Hypothalamus (tissue), 51 donors: ENCODE data around the gene PVALEF.
A peak's percentile ranks its signal among the peaks of the same experiment; 100 is the strongest.
"Not testable (repeated sequence)": the region's sequence is repeated elsewhere in the genome, so short reads cannot be mapped to it uniquely, and the experiment has no call there.

Experiments
- DNase-seq, 51 donors: peaks; one replicate each; lab custom pipeline; 2025; lab: John Stamatoyannopoulos, UW

PVALEF gene

GRCh38 chr17:81207610-81208581 is 42.6 kb downstream of the PVALEF start:
- no peak for DNase-seq

- DNase-seq = no peak
These were observed 43.3 kb downstream of the PVALEF start for GRCh38 chr17:81208651-81209050.

DNA sequence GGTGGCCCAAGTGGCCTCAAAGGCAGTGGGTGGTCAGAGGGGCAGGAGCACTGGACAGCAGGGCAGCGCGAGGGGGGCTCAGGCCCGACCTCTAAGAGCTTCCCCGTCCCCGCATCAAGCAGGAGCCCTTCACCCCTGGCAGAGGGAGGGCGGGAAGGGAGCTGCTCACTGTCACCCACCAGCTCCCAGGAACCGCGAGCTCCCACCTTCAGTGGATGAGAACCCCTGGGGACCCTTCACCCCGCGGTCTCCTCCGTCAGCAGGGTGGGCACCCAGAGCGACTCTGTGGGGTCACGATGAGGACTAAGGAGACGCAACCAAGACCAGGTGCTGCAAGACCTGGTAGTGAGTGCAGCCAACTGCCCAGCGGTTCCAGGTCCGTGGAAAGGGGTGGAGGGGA is 43.8 kb downstream of the PVALEF start:
- no peak for DNase-seq

- no peak for DNase-seq
These were observed 45.2 kb downstream of the PVALEF start for GRCh38 chr17:81210466-81210865.

DNA sequence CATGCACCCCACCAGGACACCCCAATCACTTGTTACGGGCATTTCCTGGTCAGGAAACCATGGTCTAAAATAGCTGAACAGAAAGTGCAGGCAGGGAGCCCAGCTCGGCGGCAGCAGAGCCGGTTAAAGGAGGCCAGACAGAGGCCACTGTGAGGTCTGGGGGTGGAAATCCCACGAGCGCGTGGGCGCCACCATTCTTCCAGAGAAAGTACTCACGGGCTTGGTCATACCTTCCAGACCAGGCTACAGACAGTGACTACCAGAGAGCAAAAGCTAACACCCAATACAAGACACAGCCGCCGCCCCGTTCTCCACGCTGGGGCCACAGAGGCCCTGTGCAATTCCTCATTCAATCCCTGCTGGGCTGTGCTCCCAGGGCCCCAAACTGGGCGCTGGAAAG is 45.6 kb downstream of the PVALEF start:
- DNase-seq = no peak

DNA sequence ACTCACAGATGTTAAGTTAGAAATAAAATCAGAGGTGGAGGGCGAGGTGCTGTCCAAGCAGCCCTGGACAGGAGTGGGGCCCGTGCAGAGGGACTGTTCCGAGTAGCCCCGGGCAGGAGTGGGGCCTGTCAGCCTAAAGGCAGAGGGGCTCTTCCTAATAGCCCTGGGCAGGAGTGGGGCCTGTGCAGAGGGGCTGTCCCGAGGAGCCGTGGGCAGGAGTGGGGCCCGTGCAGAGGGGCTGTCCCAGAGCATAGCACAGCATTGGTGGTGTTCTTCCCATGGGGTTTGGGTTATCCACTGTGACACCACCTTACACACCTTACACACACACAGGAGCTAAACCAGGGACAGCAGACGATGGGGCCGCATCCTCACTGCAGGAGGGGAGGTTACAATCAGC is 47.1 kb downstream of the PVALEF start:
- DNase-seq = no peak

DNA sequence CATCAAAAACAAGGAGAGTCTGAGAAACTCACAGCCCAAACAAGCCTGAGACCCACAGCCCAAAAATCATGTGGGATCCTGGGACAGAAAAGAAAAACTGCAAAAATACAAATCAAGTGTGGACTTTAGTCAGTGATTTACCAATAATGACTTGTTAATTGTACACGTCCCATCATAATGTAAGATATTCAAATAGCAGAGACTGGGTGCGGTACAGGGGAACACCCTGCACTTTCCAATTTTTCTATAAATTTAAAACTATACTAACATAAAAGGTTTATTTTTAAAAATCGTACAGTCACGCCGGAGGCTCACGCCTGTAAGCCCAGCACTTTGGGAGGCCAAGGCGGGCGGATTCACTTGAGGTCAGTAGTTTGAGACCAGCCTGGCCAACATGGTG is 48.7 kb downstream of the PVALEF start:
- no peak for DNase-seq

GRCh38 chr17:81217491-81217890 is 52.2 kb downstream of the PVALEF start:
- DNase-seq = no peak

DNA sequence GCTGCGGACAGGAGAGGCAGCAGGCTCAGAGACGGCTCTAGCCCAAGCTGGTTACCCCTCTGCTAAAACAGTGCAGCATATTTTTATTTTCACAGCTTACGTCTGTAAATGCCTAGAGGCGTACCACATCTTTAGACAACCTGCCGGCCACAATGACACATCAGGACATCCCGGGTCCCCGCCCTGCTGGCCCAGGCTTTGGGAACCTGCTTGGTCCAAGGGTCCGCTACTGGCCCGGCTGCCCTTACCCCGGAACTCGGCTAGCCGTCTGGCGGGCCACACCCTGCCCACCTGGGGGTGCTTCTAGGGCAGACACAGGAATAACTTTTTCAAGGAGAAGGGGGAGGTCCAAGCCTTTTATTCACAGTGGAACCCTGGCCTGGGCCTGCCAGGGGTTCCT is 53.2 kb downstream of the PVALEF start:
- DNase-seq = no peak

- no peak for DNase-seq
These were observed 53.7 kb downstream of the PVALEF start for GRCh38 chr17:81218991-81219390.

GRCh38 chr17:81219476-81220180 is 54.3 kb downstream of the PVALEF start:
- DNase-seq = no peak

GRCh38 chr17:81221371-81221841 is 56.1 kb downstream of the PVALEF start:
- no peak for DNase-seq

GRCh38 chr17:81221842-81222619 is 56.7 kb downstream of the PVALEF start:
- no peak for DNase-seq

GRCh38 chr17:81222620-81222905 is 57.3 kb downstream of the PVALEF start:
- DNase-seq = no peak

DNA sequence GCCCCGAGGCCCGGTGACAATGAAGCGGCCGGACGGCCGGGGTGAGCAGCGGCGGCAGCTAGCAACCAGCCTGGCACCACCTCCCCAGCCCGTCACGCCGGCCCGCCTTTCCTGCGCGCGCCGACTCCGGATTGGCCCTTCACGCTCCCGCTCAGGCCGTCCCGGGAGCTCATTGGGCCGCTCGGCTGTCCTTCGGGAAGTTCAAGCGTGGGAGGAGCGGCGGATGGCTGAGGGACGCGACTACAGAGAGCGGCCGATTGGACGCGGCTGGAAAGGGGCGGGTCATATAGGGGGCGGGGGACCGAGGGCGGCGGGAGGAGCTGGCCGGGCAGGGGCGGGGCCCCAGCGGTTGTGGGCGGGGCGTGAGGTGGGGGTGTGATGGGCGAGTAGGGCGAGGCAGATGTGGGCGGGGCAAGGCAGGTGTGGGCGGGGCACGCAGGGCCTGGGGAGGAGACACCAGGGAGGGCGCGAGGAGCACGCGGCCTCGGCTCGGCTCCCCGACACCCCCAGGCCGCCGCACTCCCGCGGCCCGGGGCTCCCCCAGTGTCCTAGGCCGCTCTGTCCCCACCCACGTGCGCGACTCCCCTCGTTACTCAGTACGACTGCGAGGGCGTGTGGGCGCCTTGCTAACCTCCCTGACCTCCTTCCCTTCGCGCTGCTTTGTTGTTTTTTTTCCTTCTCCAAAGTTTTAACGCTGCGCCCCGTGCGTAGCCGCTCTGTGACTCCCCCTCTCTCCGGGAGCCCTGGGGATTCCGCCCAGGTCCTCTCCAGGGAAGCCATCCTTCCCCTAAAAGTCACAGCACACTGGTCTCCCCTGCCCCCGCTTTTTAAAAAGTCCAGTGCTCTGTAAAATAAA is 57.8 kb downstream of the PVALEF start, which contains the start of gene CEP131:
Gene CEP131 (minus strand): TSS at position 60 of the 856 bp plus-strand sequence. CDS start 2,909 bp downstream, outside the sequence.
- DNase-seq = peak; percentile 51 to 99 (median 97)

GRCh38 chr17:81223762-81224130 is 58.4 kb downstream of the PVALEF start:
- DNase-seq = peak in 1 of 51 donors; percentile 6

- not testable (repeated sequence) for DNase-seq
These were observed 62.3 kb downstream of the PVALEF start for GRCh38 chr17:81227630-81228029.

GRCh38 chr17:81228420-81228819 is 63.1 kb downstream of the PVALEF start:
- DNase-seq = peak in 3 of 51 donors; percentile 16 to 19 (median 18)

DNA sequence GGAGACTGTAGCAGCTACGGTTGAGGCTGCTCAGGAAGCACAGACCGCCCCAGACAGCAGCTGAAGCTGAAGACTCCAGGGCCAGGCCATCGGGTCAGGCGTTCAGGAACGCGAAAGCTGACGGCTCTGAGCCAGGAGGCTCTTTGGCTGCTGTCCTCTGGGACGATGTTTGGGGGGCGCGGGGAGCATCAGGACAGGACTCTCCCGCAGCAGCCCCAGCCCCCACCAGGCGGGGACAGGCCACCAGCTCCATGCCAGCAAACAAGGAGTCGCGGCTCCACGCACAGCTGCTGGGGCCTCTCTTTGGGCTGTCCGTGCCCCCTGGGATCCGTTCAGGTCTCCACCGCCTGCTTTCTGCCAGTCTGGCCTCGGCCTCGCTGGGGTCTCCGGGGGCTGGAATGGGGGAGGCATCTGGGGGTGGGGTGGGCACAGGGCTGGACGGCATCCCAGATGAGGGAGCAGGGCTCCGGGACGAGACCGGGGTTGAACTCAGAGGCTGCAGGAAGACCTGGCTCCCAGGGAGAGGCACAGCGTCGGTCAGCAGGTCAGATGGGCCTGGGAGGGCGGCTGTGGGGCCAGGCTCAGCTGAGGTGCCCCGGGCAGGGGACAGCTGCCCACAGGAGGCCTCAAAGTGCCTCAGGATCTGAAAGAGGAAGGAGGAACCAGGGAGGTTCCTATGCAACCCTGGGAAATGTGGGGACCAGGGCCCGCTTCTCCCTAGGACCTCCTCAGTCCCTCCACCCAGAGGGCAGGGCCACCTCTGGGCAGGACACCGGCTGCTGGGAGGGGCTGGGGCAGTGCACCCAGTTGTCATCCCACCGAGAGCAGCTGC is 63.7 kb downstream of the PVALEF start:
- DNase-seq = no peak
